Lower leg skin (tissue), 3 donors: Measurements from ENCODE around the gene NEK11.

Source experiments
- CTCF ChIP-seq, 3 donors: fragments of 450-650 bp; IDR thresholded peaks; one replicate each; pipeline ENCODE4 v1.5.1; 2016; ENCODE audit warnings: antibody characterized with exemption in 3 of 3, mild to moderate bottlenecking in 3 of 3, moderate library complexity in 2 of 3
- POLR2A ChIP-seq, 2 donors: fragments of 450-650 bp; IDR thresholded peaks; one replicate each; pipeline ENCODE4 v1.6.1; 2016 to 2017; ENCODE audit warnings: antibody characterized with exemption in 2 of 2, mild to moderate bottlenecking in 1 of 2, moderate library complexity in 1 of 2

GRCh38 chr3:131388490-131388799 is 361.8 kb downstream of the NEK11 start:
- TF ChIP-seq CTCF (IDR thresholded peaks at IDR 0.05) (no peak), POLR2A (IDR thresholded peaks at IDR 0.05) (no peak)
